ENCODE measurements around the gene LRMDA. TPM values are rescaled to one million over a fixed set of nuclear protein-coding genes. Genes with fewer than 3 reads are reported as not detected.
A peak's percentile ranks its signal among the peaks of the same experiment; 100 is the strongest.

The LRMDA gene
- polyA plus RNA-seq, 4 donors, result 19.1 to 23.0 (median 20.7) TPM

DNA sequence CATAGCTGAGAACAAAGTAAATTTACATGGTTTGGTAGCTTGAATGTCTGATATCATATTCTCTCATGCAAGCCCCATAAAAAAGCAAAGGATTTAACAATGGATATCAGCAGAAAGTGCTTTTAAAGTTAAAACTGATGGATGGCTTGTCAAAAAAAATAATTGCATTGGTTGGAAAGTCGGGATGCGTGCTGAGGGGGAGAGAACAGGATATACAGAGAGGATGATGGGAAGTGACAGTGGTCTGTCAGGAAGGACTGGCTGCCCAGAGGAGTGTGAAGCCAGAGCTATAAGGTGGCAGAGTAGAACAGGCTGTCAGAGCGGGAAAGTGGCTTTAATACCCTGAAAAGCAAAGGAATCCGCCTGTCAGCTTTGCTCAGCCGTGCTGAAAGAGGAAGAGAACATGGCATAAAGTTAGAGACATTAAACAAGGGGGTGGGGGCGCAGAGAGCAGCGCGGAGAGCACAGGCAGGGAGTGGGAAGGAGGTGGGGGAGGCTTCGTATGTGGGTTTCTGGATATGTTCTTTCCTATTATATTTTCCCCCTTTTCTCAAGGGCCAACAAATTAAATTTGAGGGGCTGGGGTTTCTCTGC lies 493.0 kb downstream of the LRMDA start:
- DNase-seq (ENCODE audit: low read depth in 4 of 4, low spot score in 3 of 4), result peak in 2 of 4 donors; percentile 48 to 51

DNA sequence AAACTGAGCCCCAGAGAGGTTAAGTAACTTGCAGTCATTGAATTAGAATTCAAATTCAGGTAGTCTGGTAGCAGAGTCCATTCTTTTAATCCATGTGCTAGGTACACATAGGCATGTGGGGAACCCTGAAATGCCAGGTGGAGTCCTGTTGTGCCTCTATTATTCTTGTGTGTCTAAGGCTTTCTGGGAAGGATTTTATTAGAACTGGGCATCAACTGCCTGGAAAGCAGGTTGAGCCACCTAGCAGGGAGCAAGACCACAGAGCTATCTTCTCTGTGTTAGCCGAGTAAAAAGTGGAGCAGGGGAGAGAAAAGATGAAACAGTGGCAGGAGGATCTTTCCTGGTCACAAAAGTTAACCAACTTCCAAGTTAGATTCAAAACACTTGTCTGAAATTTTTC lies 494.6 kb downstream of the LRMDA start:
- no peak for DNase-seq (ENCODE audit: low read depth in 4 of 4, low spot score in 3 of 4)

DNA sequence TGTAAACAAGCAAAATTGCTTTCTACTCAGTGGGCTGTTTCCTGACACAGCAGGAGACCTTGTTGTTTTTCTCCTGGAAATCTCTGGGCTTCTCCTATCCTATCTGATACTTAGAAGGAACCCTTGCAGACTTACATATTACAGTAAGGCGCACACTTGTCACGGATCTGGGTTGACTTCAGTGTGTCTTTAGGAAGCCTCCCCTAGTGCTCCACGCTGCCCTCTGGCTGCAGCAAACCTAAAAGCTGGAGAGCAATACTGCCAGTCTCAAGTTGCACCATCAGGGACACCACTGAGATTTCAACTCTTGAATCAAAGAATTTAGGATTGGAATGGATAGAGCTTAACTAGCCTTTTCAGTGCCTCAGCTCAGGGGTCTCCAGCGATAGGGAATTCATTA lies 495.3 kb downstream of the LRMDA start:
- DNase-seq (ENCODE audit: low read depth in 4 of 4, low spot score in 3 of 4), result no peak

DNA sequence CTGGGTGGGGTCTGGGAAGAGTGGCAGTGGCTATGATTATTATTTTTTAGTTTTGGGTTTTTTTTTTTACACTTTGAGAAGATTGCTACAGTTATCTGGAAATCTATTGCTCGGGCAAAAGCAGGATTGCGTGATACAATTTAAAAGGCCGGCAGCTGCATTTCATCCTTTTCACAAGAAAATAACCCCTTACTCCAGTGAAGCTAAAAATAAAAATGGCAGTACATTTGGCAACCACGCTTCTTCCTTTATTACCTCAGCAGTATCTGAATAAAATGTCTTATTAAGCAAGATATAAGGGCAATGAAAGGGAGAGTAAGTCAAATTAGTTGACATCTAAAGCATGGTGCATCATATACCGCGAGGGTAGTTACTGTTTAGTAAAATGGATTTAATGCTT lies 496.8 kb downstream of the LRMDA start:
- no peak for DNase-seq (ENCODE audit: low read depth in 4 of 4, low spot score in 3 of 4)

DNA sequence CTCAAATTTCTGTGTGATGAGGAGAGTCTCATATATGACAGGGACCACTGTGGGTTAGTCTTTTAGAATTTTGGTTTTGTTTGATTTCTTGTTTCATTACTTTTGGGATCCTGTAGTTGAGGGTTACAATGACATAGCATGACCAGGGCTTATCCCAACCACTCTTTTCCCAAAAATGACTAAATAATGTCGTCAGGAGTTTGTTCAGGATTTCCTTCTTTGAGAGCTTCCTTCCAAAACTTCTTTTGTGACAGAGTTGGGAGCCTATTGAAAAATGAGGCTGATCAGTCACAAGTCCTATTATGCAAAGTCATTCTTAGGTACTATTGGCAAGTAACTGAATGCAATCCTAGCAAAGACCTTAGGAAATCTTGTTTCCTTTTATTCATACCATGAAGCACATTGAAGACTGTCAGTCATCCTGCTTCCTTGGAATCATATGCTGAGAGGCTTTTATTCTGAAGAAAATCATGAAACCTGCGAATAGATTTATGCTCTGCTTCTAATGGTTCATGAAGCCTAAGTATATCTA lies 498.3 kb downstream of the LRMDA start:
- DNase-seq (ENCODE audit: low read depth in 4 of 4, low spot score in 3 of 4), result no peak

DNA sequence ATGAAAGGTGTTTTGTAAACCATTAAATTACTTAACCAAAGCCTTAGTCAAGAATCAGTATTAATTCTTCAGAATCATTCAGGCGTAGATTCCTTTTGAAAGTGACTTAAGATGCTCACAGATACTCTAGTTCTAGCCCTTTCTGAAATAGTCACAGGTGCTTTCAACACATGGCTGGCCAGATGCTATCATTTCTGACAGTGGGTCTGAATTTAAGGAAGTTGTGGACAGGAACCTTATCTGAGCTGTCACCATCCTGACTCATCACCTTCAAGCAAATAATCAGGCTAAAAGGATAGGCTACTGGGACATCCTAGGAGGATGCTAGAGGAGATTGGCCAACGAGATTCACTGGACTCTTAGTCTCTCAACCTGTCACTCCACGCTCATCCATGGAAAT lies 501.5 kb downstream of the LRMDA start:
- no peak for DNase-seq (ENCODE audit: low read depth in 4 of 4, low spot score in 3 of 4)

DNA sequence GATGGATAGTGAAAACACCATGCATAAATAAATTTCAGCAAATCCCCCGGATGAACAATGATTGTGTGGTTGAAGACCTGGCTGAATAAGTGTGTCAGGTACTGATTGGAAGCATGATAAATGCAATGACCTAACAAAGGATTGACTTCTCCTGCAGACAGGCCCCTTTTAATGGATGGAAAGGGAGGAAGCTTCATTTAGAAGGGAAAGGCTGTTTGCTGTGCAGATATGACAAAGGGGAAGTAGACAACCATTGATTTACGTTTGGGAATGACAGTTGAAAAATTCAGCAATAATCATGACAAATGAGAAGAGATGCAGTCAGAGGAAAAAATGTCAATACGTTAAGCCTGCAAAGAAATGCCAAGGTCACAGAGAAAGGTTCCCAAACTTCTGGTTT lies 503.8 kb downstream of the LRMDA start:
- DNase-seq (ENCODE audit: low read depth in 4 of 4, low spot score in 3 of 4), result no peak

DNA sequence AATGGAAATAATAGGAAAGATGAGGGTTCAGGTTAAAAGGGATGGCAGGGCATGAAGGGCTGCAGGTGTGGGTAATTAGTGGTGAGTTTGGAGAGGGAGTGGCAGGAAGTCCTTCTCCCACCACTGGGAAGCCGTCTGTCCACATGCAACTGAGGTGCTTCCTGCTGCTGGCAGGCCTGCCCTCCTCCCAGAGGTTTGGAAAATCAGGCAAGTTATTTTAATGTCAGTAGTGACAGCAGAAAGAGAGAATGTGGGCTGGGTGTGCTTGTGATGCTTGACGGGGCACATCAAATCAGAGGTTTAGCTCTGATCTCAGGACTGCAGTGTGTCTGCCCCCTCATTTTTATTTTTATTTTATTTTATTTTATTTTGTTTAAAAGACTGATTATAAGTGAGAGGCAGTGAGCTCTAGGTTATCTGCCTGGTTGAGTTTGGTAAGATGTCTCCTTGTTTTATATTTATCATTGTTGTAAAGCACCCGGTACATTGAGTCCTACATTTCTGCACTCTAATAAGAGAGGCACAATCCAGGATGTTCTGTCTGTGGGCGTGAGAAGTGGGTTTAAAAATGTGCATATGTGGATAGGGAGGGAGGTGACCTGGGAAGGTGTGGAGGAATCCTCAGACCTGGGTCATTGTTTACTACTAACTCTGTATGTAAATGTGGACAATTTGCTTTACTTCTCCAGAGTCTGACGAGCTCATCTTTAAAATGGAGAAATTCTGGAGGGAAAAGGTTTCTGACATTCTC lies 504.4 kb downstream of the LRMDA start:
- DNase-seq (ENCODE audit: low read depth in 4 of 4, low spot score in 3 of 4), result no peak

DNA sequence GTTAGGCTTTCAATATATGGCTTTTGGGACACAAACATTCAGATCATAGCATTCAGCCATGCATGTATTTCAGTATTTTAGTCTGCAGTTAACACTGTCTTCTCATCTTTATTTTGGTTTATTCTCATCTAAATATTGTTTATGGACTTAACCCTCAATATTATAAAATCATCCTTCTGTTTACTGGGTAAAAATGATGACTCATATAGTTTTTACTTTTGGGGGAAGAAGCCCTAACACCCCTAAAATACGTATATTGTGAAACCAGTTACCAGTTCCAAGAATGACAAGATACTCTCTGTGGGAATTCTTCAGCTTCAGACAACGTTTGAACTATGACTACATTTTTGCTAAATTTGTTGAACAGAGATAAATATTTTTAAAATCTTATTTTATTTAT lies 505.4 kb downstream of the LRMDA start:
- no peak for DNase-seq (ENCODE audit: low read depth in 4 of 4, low spot score in 3 of 4)

DNA sequence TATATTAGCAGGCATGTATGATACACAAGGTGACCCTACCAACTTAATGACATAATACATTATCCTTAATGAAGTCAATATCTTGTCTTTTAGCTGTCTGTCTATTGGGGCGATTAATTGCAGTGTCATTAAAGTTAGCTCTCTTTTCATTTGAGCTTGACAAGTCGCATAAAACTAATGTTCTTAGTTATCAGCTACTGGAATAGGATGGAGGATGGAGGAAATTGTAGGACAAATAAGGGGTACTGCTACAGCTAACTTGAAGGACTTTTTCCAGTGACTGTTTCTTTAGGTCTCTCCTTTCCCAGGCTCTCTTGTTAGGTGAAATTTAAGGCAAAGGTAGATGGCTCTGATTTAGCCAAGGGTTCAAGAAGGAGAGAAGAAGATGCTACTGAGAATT lies 506.4 kb downstream of the LRMDA start:
- DNase-seq (ENCODE audit: low read depth in 4 of 4, low spot score in 3 of 4), result no peak

DNA sequence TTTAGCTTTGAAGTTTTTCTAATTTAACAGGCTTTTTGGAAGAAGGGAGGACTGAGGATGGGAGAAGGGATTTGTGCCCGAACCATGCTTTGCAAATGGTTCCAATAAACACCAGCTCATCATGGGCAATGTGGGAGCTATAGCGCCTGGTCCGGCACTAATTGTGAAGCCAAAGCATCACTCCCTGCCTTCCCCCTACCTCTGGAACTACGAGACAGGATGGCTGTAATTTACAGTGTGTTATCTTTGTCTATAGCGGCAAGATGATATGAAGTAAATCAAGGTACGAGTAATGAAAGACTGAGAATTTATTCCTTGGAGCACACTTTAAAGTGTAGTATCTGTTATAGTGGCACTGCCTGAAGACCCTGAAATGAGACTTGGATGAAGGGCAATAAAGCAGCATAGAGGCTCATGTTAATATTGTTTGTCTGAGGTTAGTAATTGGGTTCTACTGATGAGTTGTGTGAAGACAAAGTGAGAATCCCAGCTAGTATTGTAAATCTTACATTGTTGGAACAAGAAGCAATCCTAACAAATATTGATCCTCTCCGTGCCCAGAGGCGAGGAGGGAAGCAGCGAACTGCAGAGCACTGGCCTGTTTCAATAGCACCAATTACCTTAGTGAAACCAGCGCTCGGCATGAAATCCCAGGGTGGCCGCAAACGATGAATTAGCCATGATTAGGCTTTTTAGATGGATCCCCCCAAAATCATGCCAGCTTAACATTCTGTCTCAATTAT lies 507.1 kb downstream of the LRMDA start:
- no peak for DNase-seq (ENCODE audit: low read depth in 4 of 4, low spot score in 3 of 4)

DNA sequence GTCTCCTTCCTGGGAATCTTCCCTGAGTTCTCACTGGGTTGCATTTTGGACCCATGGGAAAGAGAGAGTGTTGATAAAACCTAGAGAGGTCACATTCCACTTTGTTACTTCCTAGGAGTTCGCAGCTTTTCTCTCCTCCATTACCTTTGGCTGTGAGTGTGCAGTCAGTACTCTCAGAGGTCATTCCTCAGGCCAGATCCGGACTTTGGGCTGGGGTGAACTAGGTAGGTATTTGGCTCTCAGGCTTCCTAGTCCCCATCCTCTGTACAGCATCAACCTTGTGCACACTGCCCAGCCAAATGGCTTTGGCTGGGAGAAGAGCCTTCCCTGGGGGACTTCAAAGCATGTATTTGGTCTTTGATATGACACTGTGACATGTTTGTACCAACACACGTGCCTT lies 508.1 kb downstream of the LRMDA start:
- no peak for DNase-seq (ENCODE audit: low read depth in 4 of 4, low spot score in 3 of 4)

DNA sequence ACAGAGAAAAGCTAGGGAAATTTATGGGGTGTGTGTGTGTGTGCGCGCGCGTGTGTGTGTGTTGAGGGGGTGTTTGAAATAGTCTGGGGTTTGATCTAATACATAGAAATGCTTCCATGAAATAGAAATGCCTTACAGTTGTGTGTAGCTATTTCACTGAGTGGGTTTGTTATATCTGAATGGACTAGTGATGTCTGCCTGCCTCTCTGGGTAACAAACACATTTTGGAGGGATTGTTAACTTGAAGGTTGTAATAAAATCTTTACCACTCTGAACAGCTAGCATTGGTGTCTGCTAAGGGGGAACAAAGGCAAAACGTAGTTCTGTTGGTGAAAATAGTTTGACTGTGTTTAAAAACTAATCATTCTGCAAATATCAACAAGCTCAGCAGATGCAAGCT lies 509.3 kb downstream of the LRMDA start:
- DNase-seq (ENCODE audit: low read depth in 4 of 4, low spot score in 3 of 4), result no peak

DNA sequence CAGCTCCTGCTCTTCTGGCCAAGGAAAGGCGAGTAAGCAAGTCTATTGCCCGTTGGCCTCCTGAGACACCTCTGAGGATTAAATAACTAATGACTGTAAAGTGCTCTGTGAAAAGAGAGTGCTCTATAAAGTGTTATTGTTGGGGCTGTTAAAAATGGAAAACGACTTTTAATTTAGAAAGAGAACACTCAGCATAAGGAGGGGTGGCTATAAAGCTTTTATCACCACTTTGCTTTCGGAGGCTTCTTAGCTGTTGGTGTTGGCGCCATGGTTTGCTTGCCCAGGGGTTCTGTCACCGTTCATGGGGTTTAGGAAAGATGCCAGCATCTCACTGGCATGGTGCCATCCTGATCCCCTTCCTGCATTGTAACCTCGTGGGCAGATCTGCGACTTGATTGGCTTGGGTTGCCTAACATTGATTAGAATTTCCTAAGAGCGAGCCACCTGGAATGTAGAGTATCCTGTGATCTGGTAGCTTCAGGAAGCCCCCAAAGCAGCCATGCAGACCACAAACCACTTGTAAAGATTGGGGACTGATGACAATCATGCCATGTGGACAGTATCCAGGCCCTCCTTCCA lies 509.9 kb downstream of the LRMDA start:
- no peak for DNase-seq (ENCODE audit: low read depth in 4 of 4, low spot score in 3 of 4)

DNA sequence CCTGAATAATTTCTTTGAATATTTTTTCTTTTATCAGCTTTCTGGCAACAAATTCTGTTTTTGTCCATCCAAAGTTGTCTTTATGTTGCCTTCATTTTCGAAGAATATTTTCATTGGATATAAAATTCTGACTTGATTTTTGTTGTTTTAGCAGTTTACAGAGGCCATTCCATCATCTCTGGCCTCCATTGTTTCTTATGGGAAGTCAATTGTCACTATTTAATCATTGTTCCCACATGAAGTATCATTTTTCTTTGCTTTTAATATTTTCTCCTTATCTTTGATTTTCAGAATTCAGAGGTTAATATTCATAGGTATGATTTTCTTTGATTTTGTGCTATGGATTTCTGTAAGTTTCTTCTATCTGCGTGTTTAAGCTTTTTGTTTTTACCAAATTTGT lies 512.6 kb downstream of the LRMDA start:
- no peak for DNase-seq (ENCODE audit: low read depth in 4 of 4, low spot score in 3 of 4)

DNA sequence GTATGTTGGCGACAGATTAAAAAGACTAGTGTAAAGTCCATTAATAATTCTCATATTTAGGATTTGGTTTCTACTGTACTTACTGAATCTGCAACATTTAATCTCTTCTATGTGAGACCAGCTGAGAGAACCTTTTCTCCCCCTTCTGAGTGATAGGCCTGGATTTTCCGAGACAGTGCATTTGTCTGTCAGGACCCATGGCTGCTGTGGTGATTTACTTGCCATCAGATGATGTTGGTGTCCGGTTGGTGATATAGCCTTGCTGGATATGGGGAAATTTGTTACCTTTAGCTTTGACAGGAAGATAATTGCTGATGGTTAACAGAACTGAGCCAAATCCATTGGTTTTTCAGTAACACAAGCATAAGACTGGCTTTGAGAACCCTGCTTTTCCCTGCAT lies 517.2 kb downstream of the LRMDA start:
- no peak for DNase-seq (ENCODE audit: low read depth in 4 of 4, low spot score in 3 of 4)

DNA sequence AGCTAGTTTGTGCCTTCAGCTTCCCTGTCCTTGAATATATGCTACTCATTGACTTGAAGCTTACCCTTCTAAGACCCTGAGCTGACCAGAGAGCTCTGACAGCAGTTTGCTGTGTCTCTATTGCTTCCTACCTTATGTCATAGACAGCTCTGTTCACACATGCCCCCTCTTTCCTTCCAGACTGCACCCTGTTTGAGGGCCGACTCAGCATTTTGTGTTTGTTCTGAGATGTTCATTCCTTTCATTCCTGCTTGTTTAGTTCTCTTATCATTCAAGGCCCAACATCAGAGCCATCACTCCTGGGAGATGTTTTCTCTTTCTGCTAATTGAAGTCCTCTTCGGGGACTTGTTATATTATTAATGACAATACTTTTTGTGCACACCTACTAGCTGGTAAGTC lies 518.9 kb downstream of the LRMDA start:
- no peak for DNase-seq (ENCODE audit: low read depth in 4 of 4, low spot score in 3 of 4)

DNA sequence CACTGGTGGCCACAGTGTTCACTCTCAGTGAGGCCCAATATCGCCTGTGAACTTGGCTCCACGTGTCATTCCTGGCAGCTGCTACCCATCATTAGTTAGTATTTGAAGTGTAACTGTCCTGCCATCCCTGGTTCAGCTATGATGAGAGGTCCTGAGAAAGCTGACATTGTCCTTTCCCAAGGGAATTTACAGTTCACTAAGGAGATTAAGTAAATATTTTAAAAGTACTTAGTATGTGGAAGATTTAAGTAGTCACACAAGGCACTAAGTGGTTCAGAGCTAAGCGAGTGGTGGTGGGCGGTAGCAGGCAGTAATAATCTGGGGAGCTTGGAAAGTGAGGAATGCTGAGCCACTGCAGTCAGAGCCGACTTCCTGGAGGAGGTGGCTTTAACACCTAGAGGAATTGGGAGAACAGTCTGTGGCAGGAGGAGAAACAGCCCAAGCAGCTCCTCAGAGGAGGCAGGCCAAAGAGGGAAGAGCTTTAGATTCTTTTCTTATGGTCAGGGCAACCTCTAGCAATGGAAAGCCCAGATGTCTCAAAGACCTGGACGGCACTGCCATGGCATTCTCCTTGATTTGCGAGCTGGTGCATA lies 519.7 kb downstream of the LRMDA start:
- no peak for DNase-seq (ENCODE audit: low read depth in 4 of 4, low spot score in 3 of 4)

DNA sequence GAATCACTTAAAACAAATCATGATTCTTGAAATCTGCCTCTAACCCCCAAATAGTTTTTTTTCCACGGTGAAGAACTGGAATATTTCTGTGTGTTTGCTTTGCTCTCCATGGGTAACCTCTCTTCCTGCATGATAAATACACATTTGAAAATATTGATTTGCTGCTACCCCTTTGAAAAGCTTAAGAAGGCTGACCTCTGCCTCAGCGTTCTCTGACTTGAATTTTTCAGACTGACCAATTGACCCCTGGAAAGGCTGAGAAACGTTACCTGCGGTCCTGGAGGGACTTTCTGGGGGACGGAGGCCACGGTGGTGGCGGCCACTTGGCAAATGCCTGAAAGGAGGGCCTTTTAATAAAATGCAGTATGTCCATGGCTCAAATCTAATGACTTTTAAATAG lies 520.2 kb downstream of the LRMDA start:
- DNase-seq (ENCODE audit: low read depth in 4 of 4, low spot score in 3 of 4), result no peak

DNA sequence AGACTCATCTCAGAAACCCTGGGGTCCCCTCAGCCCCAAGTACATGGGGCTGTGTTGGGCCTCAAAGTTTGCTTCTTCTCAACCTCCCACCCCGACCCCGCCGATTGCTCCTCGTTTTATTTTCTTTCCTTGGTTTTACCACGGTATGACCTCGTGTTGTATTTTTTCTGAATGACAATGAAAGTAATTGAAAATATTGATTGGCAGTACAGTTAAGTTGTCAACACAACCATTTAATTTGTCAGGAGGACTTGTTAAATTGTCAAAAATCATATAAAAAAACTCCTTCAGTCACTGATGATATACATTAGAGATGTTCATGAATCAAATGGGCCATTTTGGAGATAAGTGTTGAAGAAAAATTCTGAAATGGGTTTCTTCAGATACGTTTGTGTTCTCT lies 520.7 kb downstream of the LRMDA start:
- DNase-seq (ENCODE audit: low read depth in 4 of 4, low spot score in 3 of 4), result no peak

DNA sequence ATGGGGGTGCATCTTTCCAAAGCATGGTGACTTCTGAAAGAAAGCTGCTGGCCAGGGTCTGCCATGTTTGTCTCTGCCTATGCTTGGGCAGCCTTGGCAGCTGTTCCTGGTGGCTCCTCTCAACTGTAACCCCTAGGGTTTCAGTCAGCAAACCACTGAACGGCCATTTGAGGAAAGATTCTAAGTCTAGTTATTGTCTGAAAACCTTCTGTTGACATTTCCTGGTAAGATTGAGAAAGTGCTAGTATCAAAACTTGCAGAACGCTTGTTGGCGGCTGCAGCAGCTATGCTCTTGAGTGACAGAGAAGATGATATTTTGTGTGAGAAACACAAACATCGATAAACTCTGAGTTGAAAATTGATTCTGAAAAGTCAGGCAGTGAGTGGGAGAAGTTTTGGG lies 523.1 kb downstream of the LRMDA start:
- no peak for DNase-seq (ENCODE audit: low read depth in 4 of 4, low spot score in 3 of 4)
